K562 (cell line): ENCODE results near the gene SMIM35. TPM values are rescaled to one million over a fixed set of nuclear protein-coding genes. Genes with fewer than 3 reads are reported as not detected.

Experiments
- ARID1B ChIP-seq: fragments of 450-650 bp; IDR thresholded peaks from 2 replicates; pipeline ENCODE4 v1.6.1; 2016; ENCODE audit warnings: antibody characterized with exemption, mild to moderate bottlenecking, inconsistent platforms
- CCAR2 ChIP-seq: fragments of 200-400 bp; formaldehyde crosslinking; IDR thresholded peaks from 2 replicates; pipeline ENCODE4 v1.6.1; 2017; ENCODE audit warnings: mild to moderate bottlenecking, low read depth, low read length
- EHMT2 ChIP-seq: fragments of 450-650 bp; IDR thresholded peaks from 2 replicates; pipeline ENCODE4 v1.6.1; 2018; ENCODE audit warnings: antibody characterized with exemption
- ELF2 ChIP-seq: fragments of 250-450 bp; sonication (Bioruptor Pico); IDR thresholded peaks from 2 replicates; pipeline ENCODE4 v1.5.0; 2021; ENCODE audit warnings: mild to moderate bottlenecking
- ID3 ChIP-seq, 2 experiments: fragments of 250-450 bp in 1 of 2; fragments of 450-650 bp in 1 of 2; sonication (Bioruptor Pico) in 1 of 2; IDR thresholded peaks; 2 replicates each; pipeline versions ENCODE4 v1.6.1 to v1.8.0; 2016 to 2021; ENCODE audit warnings: mild to moderate bottlenecking in 2 of 2, moderate library complexity in 2 of 2, missing compliant biosample characterization in 1 of 2, missing genetic modification characterization in 1 of 2
- NFE2 ChIP-seq: IDR thresholded peaks from 2 replicates; pipeline ENCODE4 v1.6.1; 2014; ENCODE audit warnings: antibody characterized with exemption, low read depth
- NR2C1 ChIP-seq, 2 experiments: fragments of 450-650 bp; IDR thresholded peaks; 2 replicates each; pipeline ENCODE4 v1.6.1; 2017; ENCODE audit warnings: mild to moderate bottlenecking in 2 of 2, antibody characterized with exemption in 1 of 2, inconsistent platforms in 1 of 2, missing compliant biosample characterization in 1 of 2, missing genetic modification characterization in 1 of 2
- OTX1 ChIP-seq: fragments of 450-650 bp; formaldehyde crosslinking; IDR thresholded peaks from 2 replicates; pipeline ENCODE4 v1.4.0; 2022; ENCODE audit warnings: mild to moderate bottlenecking
- RBM34 ChIP-seq: fragments of 200-400 bp; formaldehyde crosslinking; IDR thresholded peaks from 2 replicates; pipeline ENCODE4 v1.6.1; 2018; ENCODE audit warnings: low read length, borderline replicate concordance; ENCODE audit not compliant: insufficient read depth
- REST ChIP-seq, 2 experiments: fragments of 450-650 bp; formaldehyde crosslinking in 1 of 2; IDR thresholded peaks; 2 replicates each; pipeline versions ENCODE4 v1.4.0 to v1.6.1; 2014 to 2020; ENCODE audit warnings: mild to moderate bottlenecking in 2 of 2, borderline replicate concordance in 1 of 2, low read depth in 1 of 2
- TBL1XR1 ChIP-seq, 2 experiments: IDR thresholded peaks; 2 replicates each; pipeline ENCODE4 v1.6.1; 2012; ENCODE audit warnings: improper control_type of control experiment in 2 of 2, low read length in 2 of 2, mild to moderate bottlenecking in 1 of 2
- TCF3 ChIP-seq: sonication (generic); formaldehyde crosslinking; IDR thresholded peaks from 2 replicates; pipeline ENCODE4 v1.4.0; 2020; ENCODE audit warnings: mild to moderate bottlenecking, missing genetic modification reagents
- U2AF2 ChIP-seq: fragments of 200-400 bp; formaldehyde crosslinking; optimal IDR thresholded peaks from 2 replicates; pipeline ENCODE3; 2017; ENCODE audit warnings: low read depth, mild to moderate bottlenecking, low read length
- ZBTB12 ChIP-seq: fragments of 250-450 bp; sonication (Bioruptor Pico); IDR thresholded peaks from 2 replicates; pipeline ENCODE4 v1.4.0; 2020
- ZBTB43 ChIP-seq: sonication (generic); formaldehyde crosslinking; IDR thresholded peaks from 2 replicates; pipeline ENCODE4 v1.8.0; 2023; ENCODE audit warnings: mild to moderate bottlenecking, missing genetic modification reagents
- polyA plus RNA-seq, 8 experiments: library from polyadenylated mRNA; depleted of rRNA in 4 of 8; stranded (reverse) in 5 of 8; unstranded in 3 of 8; fragments of >200 nt; fragmentation: Nextera tagmentation in 2 of 8; fragmentation: Illumina TruSeq in 1 of 8; extraction: Ambion mirVana in 2 of 8; extraction: Trizol in 1 of 8; gene quantifications; 2 replicates each; pipeline versions ENCODE4 v1.2.1 to v1.2.3, GENCODE V29; 2011 to 2014; ENCODE audit warnings: inconsistent platforms in 1 of 8, missing spikeins in 1 of 8
- total RNA-seq, 7 experiments: library from RNA; depleted of rRNA in 6 of 7; stranded (reverse); fragments of >200 nt in 6 of 7; fragmentation: Illumina TruSeq in 2 of 7; extraction: Trizol in 2 of 7; gene quantifications; 2 replicates each; pipeline versions ENCODE4 v1.2.1 to v1.2.3, GENCODE V29; 2011 to 2021; ENCODE audit warnings: low replicate concordance in 1 of 7

The SMIM35 gene
- total and polyA plus RNA-seq, 9 of the 15 experiments (the other 6 are each of a cell fraction or from before 2014, with no cell fraction given), result 0.03 TPM; not detected in 7

- 0 out of 4 replicates have a peak, but pooled peaks of 1 of the 2 experiments have one; percentile 34 for TF ChIP-seq TBL1XR1 (IDR thresholded peaks at IDR 0.05; ENCODE audit: low read length in 2 of 2)
- no peak for TF ChIP-seq OTX1
- peak; percentile 75 for TF ChIP-seq TCF3 (CRISPR knock-in tag)
- TF ChIP-seq REST (IDR thresholded peaks at IDR 0.05; ENCODE audit: borderline replicate concordance), result peak; percentile 25; the same call in 1 of the 2 replicates
- TF ChIP-seq REST (CRISPR knock-in tag; IDR thresholded peaks at IDR 0.05; ENCODE audit: low read depth), result no peak
- peak; percentile 70; the same call in 1 of the 2 replicates for TF ChIP-seq EHMT2
- no peak for TF ChIP-seq RBM34
- no peak for TF ChIP-seq ID3 (CRISPR knock-in tag; IDR thresholded peaks at IDR 0.05)
- TF ChIP-seq ID3 (tag; IDR thresholded peaks at IDR 0.05), result no peak
- TF ChIP-seq ZBTB12 (CRISPR knock-in tag), result no peak
- TF ChIP-seq U2AF2, result no peak
- TF ChIP-seq ARID1B, result peak; percentile 90
- TF ChIP-seq NFE2, result 0 out of 2 replicates have a peak, but pooled peaks have one; percentile 10
- TF ChIP-seq ELF2 (CRISPR knock-in tag), result no peak
- TF ChIP-seq NR2C1 (IDR thresholded peaks at IDR 0.05), result peak; percentile 11; the same call in 1 of the 2 replicates
- no peak for TF ChIP-seq NR2C1 (tag; IDR thresholded peaks at IDR 0.05)
- TF ChIP-seq ZBTB43 (CRISPR knock-in tag), result no peak
- TF ChIP-seq CCAR2, result no peak
Measured at GRCh38 chr11:118005224-118006152, 81.3 kb downstream of the SMIM35 start (continued).
